Measurements from ENCODE around the gene SLAIN2.

SLAIN2 gene

GRCh38 chr4:48472794-48473193 is 131.5 kb downstream of the SLAIN2 start:
- H3K9me3 ChIP-seq (ENCODE audit: insufficient read depth, low read length) = no peaks in the 10 kb centered on the region
- no peak overlapping the region for H3K4me3 ChIP-seq (ENCODE audit: insufficient read length, low read depth)
- no peaks in the 10 kb centered on the region for H3K4me1 ChIP-seq (ENCODE audit: insufficient read depth, insufficient read length)
- no peak overlapping the region for H3K9ac ChIP-seq (ENCODE audit: insufficient read length, low read depth)
- TF ChIP-seq SUZ12 (IDR thresholded peaks at IDR 0.05; ENCODE audit: extremely low read depth, insufficient read depth, insufficient read length) = no peak
- TF ChIP-seq ZNF274 (IDR thresholded peaks at IDR 0.05; ENCODE audit: low read depth, low read length) = no peak
- TF ChIP-seq YY1 (IDR thresholded peaks at IDR 0.05; ENCODE audit: insufficient read depth, insufficient read length) = no peak
- H3K36me3 ChIP-seq (ENCODE audit: insufficient read depth, insufficient read length, low read length) = no peaks in the 10 kb centered on the region
- no peak for DNase-seq (ENCODE audit: low read depth, low spot score)
- H3K27me3 ChIP-seq (ENCODE audit: insufficient read depth, insufficient read length) = no peaks in the 10 kb centered on the region

- Histone ChIP-seq H3K4me1 (ENCODE audit: insufficient read depth, insufficient read length) (no peaks in the 10 kb centered on the region), H3K4me3 (ENCODE audit: insufficient read length, low read depth) (no peak overlapping the region), H3K9ac (ENCODE audit: insufficient read length, low read depth) (no peak overlapping the region), H3K27me3 (ENCODE audit: insufficient read depth, insufficient read length) (no peaks in the 10 kb centered on the region), H3K9me3 (ENCODE audit: insufficient read depth, low read length) (no peaks in the 10 kb centered on the region), H3K36me3 (ENCODE audit: insufficient read depth, insufficient read length, low read length) (no peaks in the 10 kb centered on the region)
- no peak for TF ChIP-seq ZNF274 (IDR thresholded peaks at IDR 0.05; ENCODE audit: low read depth, low read length)
- DNase-seq (ENCODE audit: low read depth, low spot score) = no peak
These were observed 134.4 kb downstream of the SLAIN2 start for GRCh38 chr4:48475770-48476169.

Data from NT2/D1 (cell line).